Neuronal stem cell (in vitro differentiated cells): ENCODE data around the gene ELP1.
A peak's percentile ranks its signal among the peaks of the same experiment; 100 is the strongest.

Source experiments
- DNase-seq: peaks from one replicate; pipeline ENCODE4 v3.0.0-alpha.2; 2013; ENCODE audit warnings: low spot score
- H2AFZ ChIP-seq: one replicate; pipeline ENCODE4 v1.6.1; 2013; ENCODE audit warnings: mild to moderate bottlenecking, low read length, inconsistent platforms
- H2AK5ac ChIP-seq: 2 replicates; pipeline ENCODE4 v1.6.1; 2013; ENCODE audit warnings: low read depth, mild to moderate bottlenecking, inconsistent platforms, low read length, moderate library complexity, mixed read lengths
- H2BK120ac ChIP-seq: 2 replicates; pipeline ENCODE4 v1.6.1; 2013; ENCODE audit warnings: low read depth, mild to moderate bottlenecking, inconsistent platforms, low read length, moderate library complexity, mixed read lengths
- H2BK12ac ChIP-seq: one replicate; pipeline ENCODE4 v1.6.1; 2013; ENCODE audit warnings: low read length, inconsistent platforms
- H2BK15ac ChIP-seq: 2 replicates; pipeline ENCODE4 v1.6.1; 2013; ENCODE audit warnings: mild to moderate bottlenecking, low read length, inconsistent platforms, mixed read lengths
- H2BK5ac ChIP-seq: one replicate; pipeline ENCODE4 v1.6.1; 2013; ENCODE audit warnings: inconsistent platforms, mild to moderate bottlenecking, low read length, moderate library complexity
- H3K14ac ChIP-seq: one replicate; pipeline ENCODE4 v1.6.1; 2013; ENCODE audit warnings: low read length, inconsistent platforms
- H3K18ac ChIP-seq: 2 replicates; pipeline ENCODE4 v1.6.1; 2013; ENCODE audit warnings: low read length, inconsistent platforms
- H3K23ac ChIP-seq: 2 replicates; pipeline ENCODE4 v1.6.1; 2013; ENCODE audit warnings: low read depth, mild to moderate bottlenecking, mixed read lengths, low read length, inconsistent platforms; ENCODE audit not compliant: poor library complexity
- H3K27ac ChIP-seq: replicated peaks from 3 replicates; pipeline ENCODE4 v1.5.1; 2013; ENCODE audit warnings: low read length, inconsistent platforms
- H3K27me3 ChIP-seq, 3 experiments: 2 replicates each; pipeline ENCODE4 v1.6.1; 2013; ENCODE audit warnings: low read length in 3 of 3, mild to moderate bottlenecking in 2 of 3, inconsistent platforms in 1 of 3, low read depth in 1 of 3, mixed read lengths in 1 of 3, moderate library complexity in 1 of 3; ENCODE audit not compliant: control insufficient read depth in 3 of 3, insufficient read depth in 3 of 3
- H3K36me3 ChIP-seq, 2 donors: replicated peaks in 1 of 2; 2 replicates each; pipeline ENCODE4 v1.6.1; 2013; ENCODE audit warnings: low read length in 2 of 2; ENCODE audit not compliant: control insufficient read depth in 2 of 2, insufficient read depth in 2 of 2
- H3K4ac ChIP-seq: 2 replicates; pipeline ENCODE4 v1.6.1; 2013; ENCODE audit warnings: inconsistent platforms, mild to moderate bottlenecking, low read length, moderate library complexity
- H3K4me1 ChIP-seq, 2 donors: 1 replicate in 1 of 2; 2 replicates in 1 of 2; pipeline ENCODE4 v1.6.1; 2013; ENCODE audit warnings: low read length in 2 of 2, low read depth in 1 of 2; ENCODE audit not compliant: control insufficient read depth in 2 of 2, insufficient read depth in 1 of 2
- H3K4me2 ChIP-seq: one replicate; pipeline ENCODE4 v1.6.1; 2013; ENCODE audit warnings: mild to moderate bottlenecking, low read length, inconsistent platforms; ENCODE audit not compliant: insufficient read depth, poor library complexity, severe bottlenecking
- H3K4me3 ChIP-seq, 2 donors: 2 replicates each; pipeline ENCODE4 v1.5.1; 2013; ENCODE audit warnings: low read length in 2 of 2, mild to moderate bottlenecking in 2 of 2, inconsistent platforms in 1 of 2, moderate library complexity in 1 of 2
- H3K79me1 ChIP-seq: one replicate; pipeline ENCODE4 v1.6.1; 2013; ENCODE audit warnings: low read depth, mild to moderate bottlenecking, inconsistent platforms, low read length, moderate library complexity
- H3K9ac ChIP-seq: one replicate; pipeline ENCODE4 v1.6.1; 2013; ENCODE audit warnings: mild to moderate bottlenecking, low read depth, low read length, inconsistent platforms; ENCODE audit not compliant: poor library complexity
- H3K9me3 ChIP-seq, 2 donors: replicated peaks in 1 of 2; 2 replicates each; pipeline versions ENCODE3 to v1.6.1; 2013; ENCODE audit warnings: low read length in 2 of 2, mild to moderate bottlenecking in 2 of 2, inconsistent platforms in 1 of 2, low read depth in 1 of 2, mixed read lengths in 1 of 2, moderate library complexity in 1 of 2; ENCODE audit not compliant: control insufficient read depth in 2 of 2, insufficient read depth in 1 of 2
- H4K8ac ChIP-seq: one replicate; pipeline ENCODE4 v1.6.1; 2013; ENCODE audit warnings: low read depth, mild to moderate bottlenecking, inconsistent platforms, low read length, moderate library complexity
- H4K91ac ChIP-seq: one replicate; pipeline ENCODE4 v1.6.1; 2013; ENCODE audit warnings: low read length, low read depth, mild to moderate bottlenecking, inconsistent platforms; ENCODE audit not compliant: poor library complexity
- WGBS, 2 donors: extraction: QIAGEN DNeasy Blood & Tissue Kit; methylation state at CpG; one replicate each; pipeline ENCODE4 v1.1.7; 2013; ENCODE audit warnings: missing lambda C conversion rate in 2 of 2, mixed read lengths in 1 of 2; ENCODE audit not compliant: insufficient read length in 2 of 2, insufficient replicate concordance in 1 of 2; ENCODE audit errors: extremely low coverage in 2 of 2; 5-methylcytosine and 5-hydroxymethylcytosine counted together

ELP1 gene

GRCh38 chr9:108863891-108864290 is 70.0 kb downstream of the ELP1 start:
- Histone ChIP-seq H2BK5ac (no peak overlapping the region), H3K4ac (no peak overlapping the region), H3K23ac (no peak overlapping the region), H2AK5ac (no peak overlapping the region), H3K9me3 (no peaks in the 10 kb centered on the region), H3K14ac (no peak overlapping the region), H2BK15ac (no peak overlapping the region), H2BK120ac (no peak overlapping the region), H4K8ac (no peak overlapping the region), H3K9ac (no peak overlapping the region), H3K4me2 (no peak overlapping the region), H3K27me3 (no peaks in the 10 kb centered on the region), H2BK12ac (no peak overlapping the region), H2AFZ (no peak overlapping the region), H3K4me1 (peaks cover 0 to 2% of the 10 kb centered on the region in 2 donors), H3K18ac (no peak overlapping the region), H4K91ac (no peak overlapping the region), H3K4me3 (no peak overlapping the region), H3K36me3 (peaks cover 0 to 16% of the 10 kb centered on the region in 2 donors), H3K27ac (no peak overlapping the region), H3K79me1 (no peaks in the 10 kb centered on the region)
- no peak for DNase-seq
- no CpG with 5 or more reads among the region's 3 CpGs for WGBS, 2 donors

DNA sequence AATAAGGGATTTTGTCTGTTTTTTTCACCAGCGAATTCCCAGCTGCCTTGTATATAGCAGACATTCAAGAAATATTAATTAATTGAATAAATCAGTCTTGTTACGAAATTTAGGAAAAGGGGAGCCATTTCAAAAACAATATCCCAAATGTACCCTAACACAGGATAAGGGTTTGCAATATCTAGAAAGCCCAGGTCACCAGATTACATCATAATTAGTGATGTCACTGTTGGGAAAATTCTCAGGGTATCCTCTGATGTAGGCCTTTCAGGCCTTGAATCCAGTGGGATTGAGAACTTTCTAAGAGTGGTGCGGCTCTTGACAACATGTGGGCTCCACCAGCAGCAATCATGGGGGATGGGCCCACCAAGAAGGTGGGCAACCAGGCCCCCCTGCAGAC is 71.9 kb downstream of the ELP1 start, which contains the start of gene ACTL7A:
Gene ACTL7A (plus strand): TSS at position 270 of the 400 bp plus-strand sequence. CDS start 57 bp downstream, at position 327.
- no peaks in the 10 kb centered on the region for H3K27me3 ChIP-seq
- H3K4me3 ChIP-seq, result no peak within 1 kb of the TSS
- H3K4me2 ChIP-seq, result no peak within 1 kb of the TSS
- H3K9me3 ChIP-seq, result no peaks in the 10 kb centered on the region
- no peak within 1 kb of the TSS for H3K23ac ChIP-seq
- no peak for DNase-seq
- H2BK120ac ChIP-seq, result no peak within 1 kb of the TSS
- peak within 1 kb of the TSS; percentile 68 for H3K9ac ChIP-seq
- H4K91ac ChIP-seq, result no peak within 1 kb of the TSS
- no peak within 1 kb of the TSS for H2AFZ ChIP-seq
- peaks cover 0 to 2% of the 10 kb centered on the region in 2 donors for H3K4me1 ChIP-seq
- H2AK5ac ChIP-seq, result no peak within 1 kb of the TSS
- no peak within 1 kb of the TSS for H3K18ac ChIP-seq
- H3K27ac ChIP-seq, result no peak within 1 kb of the TSS
- no peak within 1 kb of the TSS for H2BK5ac ChIP-seq
- H3K79me1 ChIP-seq, result no peaks in the 10 kb centered on the region
- peak within 1 kb of the TSS; percentile 4 for H2BK15ac ChIP-seq
- H3K14ac ChIP-seq, result no peak within 1 kb of the TSS
- no peaks in the 10 kb centered on the region for H3K36me3 ChIP-seq
- no peak within 1 kb of the TSS for H2BK12ac ChIP-seq
- no CpG with 5 or more reads among the region's 3 CpGs for WGBS, 2 donors
- H4K8ac ChIP-seq, result no peak within 1 kb of the TSS
- no peak within 1 kb of the TSS for H3K4ac ChIP-seq

- Histone ChIP-seq H3K23ac (no peak overlapping the region), H3K4me1 (peaks cover 0 to 2% of the 10 kb centered on the region in 2 donors), H3K14ac (no peak overlapping the region), H4K91ac (no peak overlapping the region), H2BK5ac (no peak overlapping the region), H3K4me3 (no peak overlapping the region), H2BK120ac (no peak overlapping the region), H2AK5ac (no peak overlapping the region), H2BK12ac (no peak overlapping the region), H3K36me3 (no peaks in the 10 kb centered on the region), H3K27me3 (no peaks in the 10 kb centered on the region), H3K27ac (no peak overlapping the region), H3K18ac (no peak overlapping the region), H3K4ac (no peak overlapping the region), H2AFZ (no peak overlapping the region), H3K9ac (peak overlapping the region; percentile 24), H2BK15ac (no peak overlapping the region), H4K8ac (no peak overlapping the region), H3K4me2 (no peak overlapping the region), H3K9me3 (no peaks in the 10 kb centered on the region), H3K79me1 (no peaks in the 10 kb centered on the region)
- WGBS, 2 donors, result no CpG with 5 or more reads among the region's 7 CpGs
- no peak for DNase-seq
Measured at GRCh38 chr9:108861464-108861863, 72.5 kb downstream of the ELP1 start.

- Histone ChIP-seq H3K18ac (no peak overlapping the region), H3K4me1 (peaks cover 0 to 2% of the 10 kb centered on the region in 2 donors), H3K27ac (no peak overlapping the region), H3K4me3 (no peak overlapping the region), H3K23ac (no peak overlapping the region), H3K14ac (no peak overlapping the region), H3K9ac (no peak overlapping the region), H3K36me3 (no peaks in the 10 kb centered on the region), H2BK5ac (no peak overlapping the region), H2AK5ac (no peak overlapping the region), H3K27me3 (no peaks in the 10 kb centered on the region), H3K4ac (no peak overlapping the region), H4K91ac (no peak overlapping the region), H3K79me1 (no peaks in the 10 kb centered on the region), H4K8ac (no peak overlapping the region), H2BK12ac (no peak overlapping the region), H3K9me3 (no peaks in the 10 kb centered on the region), H2BK120ac (no peak overlapping the region), H3K4me2 (no peak overlapping the region), H2BK15ac (no peak overlapping the region), H2AFZ (no peak overlapping the region)
- DNase-seq, result no peak
- WGBS, 2 donors, result no CpG with 5 or more reads among the region's 2 CpGs
Measured at GRCh38 chr9:108860764-108861163, 73.2 kb downstream of the ELP1 start.
